ENCODE measurements around the gene ZBTB38.

ZBTB38 gene

DNA sequence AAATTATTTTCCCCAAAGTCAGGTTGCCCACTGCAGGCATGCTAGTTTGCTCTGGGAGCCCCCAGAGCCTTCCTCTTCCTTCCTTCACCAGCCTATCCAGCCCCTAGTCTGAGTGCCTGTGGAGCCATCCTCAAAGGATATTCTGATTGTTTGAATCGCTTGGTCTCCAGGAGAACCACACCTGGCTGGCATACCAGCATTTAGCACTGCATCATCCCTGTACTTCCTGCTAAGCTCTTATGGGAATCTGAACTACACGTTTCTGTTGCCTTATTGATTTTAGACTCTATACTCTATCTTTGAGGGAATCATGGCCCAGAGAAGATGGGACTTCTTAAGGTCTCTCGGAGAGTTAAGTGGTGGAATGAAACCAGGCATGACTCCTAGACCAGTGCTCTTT, 26.3 kb downstream of the ZBTB38 start:
- H3K4me1 ChIP-seq (ENCODE audit: control insufficient read depth, insufficient read depth, low read length), result peaks cover 10% of the 10 kb centered on the region

DNA sequence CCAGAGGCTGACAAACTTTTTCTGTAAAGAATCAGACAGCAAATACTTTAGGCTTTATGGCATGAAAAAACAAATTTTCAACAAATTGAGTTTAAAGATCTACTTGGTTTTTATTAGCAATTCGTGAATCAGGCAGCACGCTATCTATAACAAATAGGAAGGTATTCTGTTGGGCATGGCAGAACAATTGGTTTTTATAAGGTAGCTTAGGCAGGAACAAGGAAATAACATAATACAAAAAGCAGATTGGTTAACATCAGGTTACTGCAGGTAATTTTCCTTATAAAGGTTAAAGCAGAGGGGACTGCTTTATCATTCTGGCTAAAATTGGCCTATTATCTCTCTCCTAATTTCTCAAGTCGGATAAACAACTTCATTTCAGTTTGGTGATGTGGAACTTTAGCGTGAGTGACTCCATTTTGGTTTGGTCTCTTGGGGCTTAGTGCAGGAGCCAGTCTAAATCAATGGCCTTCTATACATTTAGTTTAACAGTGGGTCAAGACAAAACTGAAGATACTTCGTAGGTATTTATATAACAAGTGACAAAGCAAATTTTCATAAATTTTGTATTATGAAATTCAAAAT, 26.8 kb downstream of the ZBTB38 start:
- WGBS (ENCODE audit: insufficient coverage, insufficient read length), result no CpG with 5 or more reads among the region's 5 CpGs
- Histone ChIP-seq H3K4me1 (ENCODE audit: control insufficient read depth, insufficient read depth, low read length) (peaks cover 10% of the 10 kb centered on the region), H3K27ac (ENCODE audit: low read length) (no peak overlapping the region), H3K27me3 (ENCODE audit: control insufficient read depth, insufficient read depth, low read length) (no peaks in the 10 kb centered on the region), H3K36me3 (ENCODE audit: control insufficient read depth, insufficient read depth, low read length) (no peaks in the 10 kb centered on the region), H3K9me3 (ENCODE audit: control insufficient read depth, insufficient read depth, low read length) (no peaks in the 10 kb centered on the region), H3K4me3 (ENCODE audit: low read length) (no peak overlapping the region)
- no peak for DNase-seq (ENCODE audit: low read depth, low spot score)

More for the DNA sequence above, 26.3 kb downstream of the ZBTB38 start:
- no peaks in the 10 kb centered on the region for H3K27me3 ChIP-seq (ENCODE audit: control insufficient read depth, insufficient read depth, low read length)
- no peak for DNase-seq (ENCODE audit: low read depth, low spot score)
- WGBS (ENCODE audit: insufficient coverage, insufficient read length), result no CpG with 5 or more reads among the region's 3 CpGs
- no peak overlapping the region for H3K4me3 ChIP-seq (ENCODE audit: low read length)
- no peaks in the 10 kb centered on the region for H3K9me3 ChIP-seq (ENCODE audit: control insufficient read depth, insufficient read depth, low read length)
- H3K27ac ChIP-seq (ENCODE audit: low read length), result no peak overlapping the region
- H3K36me3 ChIP-seq (ENCODE audit: control insufficient read depth, insufficient read depth, low read length), result no peaks in the 10 kb centered on the region

DNA sequence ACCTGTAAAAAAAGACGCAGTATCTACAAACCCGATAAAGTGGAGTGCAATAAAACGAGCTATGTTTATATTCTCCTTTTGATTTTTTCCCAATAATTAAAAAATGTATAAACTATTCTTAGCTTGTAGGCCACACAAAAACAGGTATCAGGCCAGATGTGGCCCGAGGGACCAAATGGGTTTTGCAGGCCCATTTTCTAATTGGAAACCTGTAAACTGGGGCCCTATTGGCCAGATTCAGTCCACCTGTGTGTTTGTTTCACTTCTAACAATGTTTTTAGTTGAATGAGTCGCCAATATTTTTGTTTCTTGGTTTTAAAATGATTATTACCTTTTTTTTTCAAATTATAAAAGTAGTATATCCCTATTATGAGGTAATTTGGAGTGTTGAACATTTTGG, 29.7 kb downstream of the ZBTB38 start:
- Histone ChIP-seq H3K9me3 (ENCODE audit: control insufficient read depth, insufficient read depth, low read length) (no peaks in the 10 kb centered on the region), H3K4me1 (ENCODE audit: control insufficient read depth, insufficient read depth, low read length) (peaks cover 6% of the 10 kb centered on the region), H3K36me3 (ENCODE audit: control insufficient read depth, insufficient read depth, low read length) (no peaks in the 10 kb centered on the region), H3K27me3 (ENCODE audit: control insufficient read depth, insufficient read depth, low read length) (no peaks in the 10 kb centered on the region; the same call in 1 of the 2 replicates), H3K4me3 (ENCODE audit: low read length) (no peak overlapping the region), H3K27ac (ENCODE audit: low read length) (no peak overlapping the region)
- DNase-seq (ENCODE audit: low read depth, low spot score), result no peak
- WGBS (ENCODE audit: insufficient coverage, insufficient read length), result no CpG with 5 or more reads among the region's 5 CpGs

DNA sequence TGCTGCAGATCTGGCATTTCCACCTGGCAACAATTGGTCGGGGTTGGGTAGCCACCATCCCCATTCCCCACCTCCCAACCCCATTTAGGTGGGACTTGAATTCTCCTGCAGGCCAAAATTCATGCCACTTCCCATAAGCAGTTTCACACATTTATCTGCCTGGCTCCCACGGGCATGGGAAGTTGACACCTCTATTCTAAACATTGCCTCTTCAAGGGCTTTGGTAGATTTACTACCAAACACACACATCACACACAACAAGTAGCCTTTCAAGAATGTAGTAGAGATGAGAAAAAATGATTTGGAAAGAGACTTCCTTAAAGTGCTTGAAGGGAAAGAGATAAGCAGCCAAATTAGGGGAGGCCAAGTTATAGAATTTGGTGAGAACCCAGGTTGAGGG, 30.9 kb downstream of the ZBTB38 start:
- Histone ChIP-seq H3K4me3 (ENCODE audit: low read length) (no peak overlapping the region), H3K36me3 (ENCODE audit: control insufficient read depth, insufficient read depth, low read length) (no peaks in the 10 kb centered on the region), H3K4me1 (ENCODE audit: control insufficient read depth, insufficient read depth, low read length) (peaks cover 2% of the 10 kb centered on the region; the same call in 1 of the 2 replicates), H3K9me3 (ENCODE audit: control insufficient read depth, insufficient read depth, low read length) (no peaks in the 10 kb centered on the region), H3K27me3 (ENCODE audit: control insufficient read depth, insufficient read depth, low read length) (peaks cover 2% of the 10 kb centered on the region; the same call in 1 of the 2 replicates), H3K27ac (ENCODE audit: low read length) (no peak overlapping the region)
- no CpG with 5 or more reads among the region's 2 CpGs for WGBS (ENCODE audit: insufficient coverage, insufficient read length)
- no peak for DNase-seq (ENCODE audit: low read depth, low spot score)

DNA sequence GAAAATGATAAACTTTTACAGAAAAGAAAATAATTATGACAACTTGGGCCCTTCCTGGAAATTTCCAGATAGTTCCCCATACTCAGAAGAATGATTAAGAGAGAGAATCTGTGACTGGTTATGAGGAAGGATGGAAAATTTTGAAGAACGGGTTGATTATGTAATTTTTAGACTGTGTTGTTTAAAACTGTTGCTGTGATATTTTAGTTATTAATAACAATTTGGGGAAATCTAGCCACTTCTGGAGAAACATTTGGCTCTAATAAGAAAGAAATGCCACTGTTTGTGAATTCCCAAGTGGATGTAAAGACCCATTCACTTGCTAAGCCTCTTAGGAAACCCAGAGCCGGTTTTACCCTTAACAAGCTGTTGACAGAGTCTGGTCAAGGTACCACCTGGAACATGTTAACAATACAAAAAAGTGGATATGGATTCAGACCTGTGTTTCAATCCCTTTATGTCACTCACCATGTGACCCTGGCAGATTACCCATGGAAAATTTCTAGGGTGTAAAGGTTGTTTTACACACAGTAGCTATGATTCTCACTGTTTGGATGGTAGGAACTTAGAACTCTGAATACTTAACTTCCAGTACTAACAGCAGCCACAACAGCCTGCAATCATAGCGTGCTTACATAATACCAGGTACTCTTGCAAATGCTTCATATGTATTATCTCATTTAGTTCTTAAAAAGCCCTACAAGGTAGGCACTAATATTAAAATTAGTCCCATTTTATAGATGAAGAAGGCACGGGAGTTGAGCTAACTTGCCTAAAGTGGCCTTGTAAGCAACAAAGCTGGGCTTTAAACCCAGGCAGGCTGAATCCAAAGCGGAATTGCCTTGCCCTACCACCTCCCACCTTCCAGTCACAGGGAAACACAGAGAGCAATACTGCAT, 32.0 kb downstream of the ZBTB38 start:
- H3K27me3 ChIP-seq (ENCODE audit: control insufficient read depth, insufficient read depth, low read length), result peaks cover 2% of the 10 kb centered on the region; the same call in 1 of the 2 replicates
- DNase-seq (ENCODE audit: low read depth, low spot score), result no peak
- H3K4me3 ChIP-seq (ENCODE audit: low read length), result no peak overlapping the region
- WGBS (ENCODE audit: insufficient coverage, insufficient read length), result 100% methylated on average over 1 of the region's 5 CpGs
- H3K27ac ChIP-seq (ENCODE audit: low read length), result no peak overlapping the region
- peaks cover 2% of the 10 kb centered on the region; the same call in 1 of the 2 replicates for H3K4me1 ChIP-seq (ENCODE audit: control insufficient read depth, insufficient read depth, low read length)
- no peaks in the 10 kb centered on the region for H3K36me3 ChIP-seq (ENCODE audit: control insufficient read depth, insufficient read depth, low read length)
- H3K9me3 ChIP-seq (ENCODE audit: control insufficient read depth, insufficient read depth, low read length), result no peaks in the 10 kb centered on the region

DNA sequence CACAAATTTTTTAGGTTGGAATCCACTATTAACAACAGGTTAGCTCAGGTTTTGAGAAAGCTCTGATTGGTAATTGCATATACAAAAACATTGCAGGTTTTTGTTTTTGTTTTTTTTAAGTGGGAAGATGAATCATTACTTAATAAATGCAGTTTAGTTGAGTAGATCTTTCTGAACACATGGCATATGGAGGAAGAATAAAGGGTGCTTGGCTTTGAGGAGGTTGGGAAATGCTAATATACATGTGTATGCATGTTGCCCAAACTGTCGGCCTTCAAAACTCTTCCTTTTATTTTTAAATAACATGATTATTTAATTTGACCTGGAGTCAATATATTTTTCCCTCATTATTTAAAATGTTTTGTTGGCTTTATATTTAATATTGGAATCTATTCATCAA, 32.8 kb downstream of the ZBTB38 start:
- no peak overlapping the region for H3K27ac ChIP-seq (ENCODE audit: low read length)
- peaks cover 2% of the 10 kb centered on the region; the same call in 1 of the 2 replicates for H3K27me3 ChIP-seq (ENCODE audit: control insufficient read depth, insufficient read depth, low read length)
- peaks cover 2% of the 10 kb centered on the region; the same call in 1 of the 2 replicates for H3K4me1 ChIP-seq (ENCODE audit: control insufficient read depth, insufficient read depth, low read length)

DNA sequence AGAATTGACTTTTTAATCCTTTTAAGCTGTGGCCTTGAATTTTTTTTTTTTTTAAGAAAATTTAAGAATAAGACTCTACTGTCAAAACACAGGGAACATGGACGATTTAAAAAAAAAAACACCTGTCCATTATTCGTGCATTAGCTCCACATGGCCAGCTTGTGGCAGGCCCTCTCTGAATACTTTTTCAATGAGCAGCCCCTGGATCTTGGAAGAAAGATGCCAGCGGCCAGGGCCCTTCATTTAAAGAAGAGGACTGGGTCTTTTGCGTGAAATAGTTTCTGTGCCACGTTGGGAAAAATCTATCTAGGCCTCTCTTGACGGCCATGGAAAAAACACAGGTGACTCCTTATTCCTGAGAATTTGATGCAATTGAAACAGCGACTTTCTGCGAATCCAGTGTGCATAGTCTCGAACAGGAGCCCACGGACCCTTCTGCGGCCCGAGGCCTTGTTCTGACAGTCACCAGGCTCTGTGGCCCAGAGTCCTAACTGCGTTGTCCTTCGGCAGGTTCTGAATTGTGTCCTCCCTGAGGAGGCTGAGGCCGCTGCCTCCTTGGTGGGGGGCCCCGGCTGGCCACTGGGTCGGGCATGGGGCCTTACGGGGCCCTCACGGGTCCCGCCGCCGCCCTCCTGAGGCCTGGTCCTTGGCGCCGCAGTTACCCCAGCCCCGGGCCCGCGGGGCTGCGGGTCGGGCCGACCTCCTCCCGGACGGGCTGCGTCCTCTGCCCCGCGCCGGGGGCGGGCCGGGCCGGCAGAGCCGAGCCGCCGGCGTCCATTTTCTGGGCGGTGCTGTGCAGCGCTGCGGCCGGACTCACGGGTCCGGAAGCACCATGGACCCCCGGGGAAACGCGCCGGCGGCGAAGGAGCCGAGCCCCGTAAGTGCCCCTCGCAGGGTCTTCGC, 33.5 kb downstream of the ZBTB38 start:
- Histone ChIP-seq H3K27ac (ENCODE audit: low read length) (no peak overlapping the region), H3K36me3 (ENCODE audit: control insufficient read depth, insufficient read depth, low read length) (no peaks in the 10 kb centered on the region), H3K9me3 (ENCODE audit: control insufficient read depth, insufficient read depth, low read length) (no peaks in the 10 kb centered on the region), H3K4me3 (ENCODE audit: low read length) (peak overlapping the region; percentile 59), H3K4me1 (ENCODE audit: control insufficient read depth, insufficient read depth, low read length) (peaks cover 2% of the 10 kb centered on the region; the same call in 1 of the 2 replicates), H3K27me3 (ENCODE audit: control insufficient read depth, insufficient read depth, low read length) (peaks cover 2% of the 10 kb centered on the region; the same call in 1 of the 2 replicates)
- WGBS (ENCODE audit: insufficient coverage, insufficient read length), result no CpG with 5 or more reads among the region's 59 CpGs
- no peak for DNase-seq (ENCODE audit: low read depth, low spot score)

More for the DNA sequence above, 32.8 kb downstream of the ZBTB38 start:
- no peaks in the 10 kb centered on the region for H3K9me3 ChIP-seq (ENCODE audit: control insufficient read depth, insufficient read depth, low read length)
- DNase-seq (ENCODE audit: low read depth, low spot score), result no peak
- no peak overlapping the region for H3K4me3 ChIP-seq (ENCODE audit: low read length)
- H3K36me3 ChIP-seq (ENCODE audit: control insufficient read depth, insufficient read depth, low read length), result no peaks in the 10 kb centered on the region
- no CpG with 5 or more reads among the region's 1 CpG for WGBS (ENCODE audit: insufficient coverage, insufficient read length)

DNA sequence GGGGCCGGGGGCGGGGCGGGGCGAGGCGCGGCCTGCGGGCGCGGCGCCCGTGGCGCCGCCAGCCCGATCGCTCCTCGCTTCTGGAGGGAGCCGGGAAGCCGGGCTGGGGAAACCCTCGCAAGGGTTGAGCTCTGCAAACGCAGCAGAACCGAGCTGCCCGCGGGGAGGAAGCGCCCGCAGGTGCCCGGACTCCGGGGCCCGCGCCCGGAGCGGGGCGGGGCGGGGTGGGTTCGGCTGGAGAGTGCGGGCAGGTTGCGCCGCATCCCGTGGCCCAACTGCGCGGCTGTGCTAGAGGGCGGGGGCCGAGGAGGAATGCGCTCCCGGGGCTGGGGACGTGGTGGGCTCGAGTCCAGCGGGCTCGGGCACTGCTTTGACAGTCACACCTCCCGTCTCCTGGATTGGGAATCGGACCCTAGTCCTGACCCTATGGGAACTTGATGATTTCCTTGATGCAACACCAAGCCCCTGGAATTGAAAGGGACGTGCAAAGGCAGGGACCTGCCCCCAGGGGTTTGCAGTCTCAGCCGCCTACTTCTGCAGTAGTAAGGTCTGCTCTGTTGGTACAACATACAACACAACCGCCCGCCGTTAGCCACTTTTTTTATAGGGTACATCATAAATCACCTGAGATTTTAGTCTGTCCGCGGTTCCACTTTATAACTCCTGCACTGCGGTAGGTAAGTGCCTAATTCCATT, 34.3 kb downstream of the ZBTB38 start:
- no CpG with 5 or more reads among the region's 58 CpGs for WGBS (ENCODE audit: insufficient coverage, insufficient read length)
- Histone ChIP-seq H3K4me1 (ENCODE audit: control insufficient read depth, insufficient read depth, low read length) (peaks cover 2% of the 10 kb centered on the region; the same call in 1 of the 2 replicates), H3K27me3 (ENCODE audit: control insufficient read depth, insufficient read depth, low read length) (peaks cover 2% of the 10 kb centered on the region; the same call in 1 of the 2 replicates), H3K9me3 (ENCODE audit: control insufficient read depth, insufficient read depth, low read length) (no peaks in the 10 kb centered on the region), H3K27ac (ENCODE audit: low read length) (no peak overlapping the region), H3K4me3 (ENCODE audit: low read length) (peak overlapping the region; percentile 59), H3K36me3 (ENCODE audit: control insufficient read depth, insufficient read depth, low read length) (no peaks in the 10 kb centered on the region)
- DNase-seq (ENCODE audit: low read depth, low spot score), result no peak

DNA sequence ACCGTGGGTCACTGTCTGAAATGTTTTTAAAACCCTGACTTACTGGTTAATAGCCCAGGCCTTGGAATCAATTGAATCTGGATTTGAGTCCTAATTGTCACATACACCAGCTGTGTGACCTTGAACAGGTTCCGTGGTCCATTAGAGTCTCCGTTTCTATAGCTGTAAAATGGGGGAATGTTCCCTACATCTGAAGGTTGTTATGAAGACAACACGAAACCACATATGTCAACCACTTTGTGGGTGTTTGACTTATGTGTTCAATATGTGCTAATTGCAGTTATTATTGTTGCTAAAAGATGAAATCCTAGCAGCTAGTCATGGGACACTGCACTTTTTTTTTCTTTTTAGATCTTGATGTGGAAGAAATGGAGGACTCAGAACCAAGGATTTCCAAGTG, 35.3 kb downstream of the ZBTB38 start:
- Histone ChIP-seq H3K9me3 (ENCODE audit: control insufficient read depth, insufficient read depth, low read length) (no peaks in the 10 kb centered on the region), H3K27ac (ENCODE audit: low read length) (no peak overlapping the region), H3K36me3 (ENCODE audit: control insufficient read depth, insufficient read depth, low read length) (no peaks in the 10 kb centered on the region), H3K4me1 (ENCODE audit: control insufficient read depth, insufficient read depth, low read length) (peaks cover 2% of the 10 kb centered on the region; the same call in 1 of the 2 replicates), H3K4me3 (ENCODE audit: low read length) (no peak overlapping the region), H3K27me3 (ENCODE audit: control insufficient read depth, insufficient read depth, low read length) (peaks cover 2% of the 10 kb centered on the region; the same call in 1 of the 2 replicates)
- no CpG with 5 or more reads among the region's 4 CpGs for WGBS (ENCODE audit: insufficient coverage, insufficient read length)
- no peak for DNase-seq (ENCODE audit: low read depth, low spot score)
